IPS-20b (cell line): ENCODE results near the gene WNT2B.

Experiments used
- H3K27ac ChIP-seq: one replicate; pipeline ENCODE4 v1.5.1; 2013; ENCODE audit warnings: low read length
- H3K27me3 ChIP-seq: 2 replicates; pipeline ENCODE4 v1.6.1; 2013; ENCODE audit warnings: mild to moderate bottlenecking, low read length, inconsistent platforms; ENCODE audit not compliant: insufficient read depth
- H3K36me3 ChIP-seq: 2 replicates; pipeline ENCODE4 v1.6.1; 2013; ENCODE audit warnings: low read depth, mild to moderate bottlenecking, inconsistent platforms, low read length, moderate library complexity; ENCODE audit not compliant: insufficient read depth
- H3K4me1 ChIP-seq: 2 replicates; pipeline ENCODE4 v1.6.1; 2013; ENCODE audit warnings: mild to moderate bottlenecking, control low read depth, inconsistent platforms, low read length, moderate library complexity; ENCODE audit not compliant: insufficient read depth
- H3K4me3 ChIP-seq: 2 replicates; pipeline ENCODE4 v1.5.1; 2013; ENCODE audit warnings: mild to moderate bottlenecking, low read length, inconsistent platforms
- H3K9ac ChIP-seq: 2 replicates; pipeline ENCODE4 v1.6.1; 2013; ENCODE audit warnings: low read depth, mild to moderate bottlenecking, inconsistent platforms, low read length, moderate library complexity
- H3K9me3 ChIP-seq: 2 replicates; pipeline ENCODE4 v1.6.1; 2013; ENCODE audit warnings: mild to moderate bottlenecking, low read depth, low read length, inconsistent platforms; ENCODE audit not compliant: insufficient read depth

The WNT2B gene

GRCh38 chr1:112548547-112548946 lies 39.8 kb downstream of the WNT2B start:
- no peaks in the 10 kb centered on the region for H3K27me3 ChIP-seq
- H3K9ac ChIP-seq: no peak overlapping the region
- no peak overlapping the region for H3K4me3 ChIP-seq
- H3K9me3 ChIP-seq: no peaks in the 10 kb centered on the region
- H3K36me3 ChIP-seq: peaks cover 4% of the 10 kb centered on the region; the same call in 1 of the 2 replicates
- H3K27ac ChIP-seq: no peak overlapping the region
- H3K4me1 ChIP-seq: no peaks in the 10 kb centered on the region

GRCh38 chr1:112549590-112549989 lies 40.8 kb downstream of the WNT2B start:
- Histone ChIP-seq H3K36me3 (peaks cover 4% of the 10 kb centered on the region; the same call in 1 of the 2 replicates), H3K27me3 (no peaks in the 10 kb centered on the region), H3K9me3 (no peaks in the 10 kb centered on the region), H3K27ac (no peak overlapping the region), H3K9ac (no peak overlapping the region), H3K4me1 (no peaks in the 10 kb centered on the region), H3K4me3 (no peak overlapping the region)

GRCh38 chr1:112554411-112554810 lies 45.6 kb downstream of the WNT2B start:
- Histone ChIP-seq H3K27ac (no peak overlapping the region), H3K9me3 (no peaks in the 10 kb centered on the region), H3K27me3 (no peaks in the 10 kb centered on the region), H3K9ac (no peak overlapping the region), H3K4me1 (no peaks in the 10 kb centered on the region), H3K4me3 (no peak overlapping the region), H3K36me3 (peaks cover 4% of the 10 kb centered on the region; the same call in 1 of the 2 replicates)

- Histone ChIP-seq H3K9ac (no peak overlapping the region), H3K27ac (no peak overlapping the region), H3K27me3 (no peaks in the 10 kb centered on the region), H3K4me1 (no peaks in the 10 kb centered on the region), H3K36me3 (no peaks in the 10 kb centered on the region; the same call in 1 of the 2 replicates), H3K9me3 (no peaks in the 10 kb centered on the region), H3K4me3 (no peak overlapping the region)
These were observed 48.6 kb downstream of the WNT2B start for GRCh38 chr1:112557385-112557784.

GRCh38 chr1:112558634-112559033 lies 49.9 kb downstream of the WNT2B start:
- H3K9me3 ChIP-seq: no peaks in the 10 kb centered on the region
- H3K4me1 ChIP-seq: no peaks in the 10 kb centered on the region
- no peaks in the 10 kb centered on the region for H3K27me3 ChIP-seq
- no peak overlapping the region for H3K9ac ChIP-seq
- no peaks in the 10 kb centered on the region; the same call in 1 of the 2 replicates for H3K36me3 ChIP-seq
- no peak overlapping the region for H3K4me3 ChIP-seq
- H3K27ac ChIP-seq: no peak overlapping the region

GRCh38 chr1:112563341-112563740 lies 54.6 kb downstream of the WNT2B start:
- Histone ChIP-seq H3K9me3 (no peaks in the 10 kb centered on the region), H3K27ac (no peak overlapping the region), H3K4me3 (no peak overlapping the region), H3K4me1 (no peaks in the 10 kb centered on the region), H3K36me3 (peaks cover 4% of the 10 kb centered on the region; the same call in 1 of the 2 replicates), H3K27me3 (no peaks in the 10 kb centered on the region), H3K9ac (no peak overlapping the region)

- Histone ChIP-seq H3K27me3 (no peaks in the 10 kb centered on the region), H3K4me3 (no peak overlapping the region), H3K36me3 (peaks cover 7% of the 10 kb centered on the region; the same call in 1 of the 2 replicates), H3K27ac (no peak overlapping the region), H3K9ac (no peak overlapping the region), H3K9me3 (no peaks in the 10 kb centered on the region), H3K4me1 (no peaks in the 10 kb centered on the region)
These were observed 55.3 kb downstream of the WNT2B start for GRCh38 chr1:112564081-112564480.

GRCh38 chr1:112565800-112566199 lies 57.0 kb downstream of the WNT2B start:
- peaks cover 10% of the 10 kb centered on the region; the same call in 1 of the 2 replicates for H3K36me3 ChIP-seq
- no peaks in the 10 kb centered on the region for H3K27me3 ChIP-seq
- H3K9me3 ChIP-seq: no peaks in the 10 kb centered on the region
- no peak overlapping the region for H3K9ac ChIP-seq
- H3K27ac ChIP-seq: no peak overlapping the region
- H3K4me3 ChIP-seq: no peak overlapping the region
- no peaks in the 10 kb centered on the region for H3K4me1 ChIP-seq

- Histone ChIP-seq H3K9ac (no peak overlapping the region), H3K9me3 (no peaks in the 10 kb centered on the region), H3K27me3 (no peaks in the 10 kb centered on the region), H3K36me3 (peaks cover 39% of the 10 kb centered on the region), H3K27ac (no peak overlapping the region), H3K4me1 (no peaks in the 10 kb centered on the region), H3K4me3 (no peak overlapping the region)
These were observed 66.5 kb downstream of the WNT2B start for GRCh38 chr1:112575154-112575804.

GRCh38 chr1:112576240-112576639 lies 67.5 kb downstream of the WNT2B start:
- H3K4me1 ChIP-seq: no peaks in the 10 kb centered on the region
- no peak overlapping the region for H3K27ac ChIP-seq
- H3K9ac ChIP-seq: no peak overlapping the region
- H3K36me3 ChIP-seq: peaks cover 39% of the 10 kb centered on the region
- H3K4me3 ChIP-seq: no peak overlapping the region
- H3K27me3 ChIP-seq: no peaks in the 10 kb centered on the region
- no peaks in the 10 kb centered on the region for H3K9me3 ChIP-seq
